Choroid plexus epithelial cell (primary cell): Measurements from ENCODE around the gene CKM.

Experiments
- DNase-seq: peaks from one replicate; pipeline ENCODE4 v3.0.0-alpha.2; 2010; ENCODE audit warnings: low read depth
- H3K4me3 ChIP-seq: 2 replicates; pipeline ENCODE4 v1.5.1; 2011; ENCODE audit warnings: low read depth, mild to moderate bottlenecking, control low read depth, low read length, moderate library complexity
- TF ChIP-seq, protein P1 (sequence below): conservative IDR thresholded peaks from 2 replicates; pipeline ENCODE4 v1.5.1; 2011; ENCODE audit warnings: low read depth, mild to moderate bottlenecking, control low read depth, inconsistent platforms, low read length, moderate library complexity

CKM gene

DNA sequence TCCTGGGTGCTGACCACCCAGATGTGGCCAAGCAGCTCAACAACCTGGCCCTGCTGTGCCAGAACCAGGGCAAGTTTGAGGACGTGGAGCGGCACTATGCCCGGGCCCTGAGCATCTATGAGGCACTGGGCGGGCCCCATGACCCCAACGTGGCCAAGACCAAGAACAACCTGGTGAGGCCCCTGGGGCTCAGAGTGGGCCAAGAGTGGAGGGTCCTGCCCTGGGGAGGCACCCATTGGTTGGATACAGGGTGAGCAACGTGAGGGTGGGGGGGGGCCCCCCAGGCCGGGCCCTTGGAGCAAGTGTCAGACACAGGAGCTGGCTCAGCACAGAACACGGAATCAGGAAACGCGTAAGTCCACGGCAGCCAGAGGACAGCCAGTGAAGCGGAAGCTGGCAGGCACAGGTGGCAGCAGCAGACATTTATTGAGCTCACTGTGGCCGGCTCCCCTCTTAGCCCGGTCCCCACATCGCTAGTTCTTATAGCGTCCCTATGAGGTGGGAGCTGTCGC lies 26.8 kb upstream of the CKM start:
- DNase-seq: no peak
- TF ChIP-seq, protein P1, sequence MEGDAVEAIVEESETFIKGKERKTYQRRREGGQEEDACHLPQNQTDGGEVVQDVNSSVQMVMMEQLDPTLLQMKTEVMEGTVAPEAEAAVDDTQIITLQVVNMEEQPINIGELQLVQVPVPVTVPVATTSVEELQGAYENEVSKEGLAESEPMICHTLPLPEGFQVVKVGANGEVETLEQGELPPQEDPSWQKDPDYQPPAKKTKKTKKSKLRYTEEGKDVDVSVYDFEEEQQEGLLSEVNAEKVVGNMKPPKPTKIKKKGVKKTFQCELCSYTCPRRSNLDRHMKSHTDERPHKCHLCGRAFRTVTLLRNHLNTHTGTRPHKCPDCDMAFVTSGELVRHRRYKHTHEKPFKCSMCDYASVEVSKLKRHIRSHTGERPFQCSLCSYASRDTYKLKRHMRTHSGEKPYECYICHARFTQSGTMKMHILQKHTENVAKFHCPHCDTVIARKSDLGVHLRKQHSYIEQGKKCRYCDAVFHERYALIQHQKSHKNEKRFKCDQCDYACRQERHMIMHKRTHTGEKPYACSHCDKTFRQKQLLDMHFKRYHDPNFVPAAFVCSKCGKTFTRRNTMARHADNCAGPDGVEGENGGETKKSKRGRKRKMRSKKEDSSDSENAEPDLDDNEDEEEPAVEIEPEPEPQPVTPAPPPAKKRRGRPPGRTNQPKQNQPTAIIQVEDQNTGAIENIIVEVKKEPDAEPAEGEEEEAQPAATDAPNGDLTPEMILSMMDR: no peak
- H3K4me3 ChIP-seq: no peak overlapping the region

DNA sequence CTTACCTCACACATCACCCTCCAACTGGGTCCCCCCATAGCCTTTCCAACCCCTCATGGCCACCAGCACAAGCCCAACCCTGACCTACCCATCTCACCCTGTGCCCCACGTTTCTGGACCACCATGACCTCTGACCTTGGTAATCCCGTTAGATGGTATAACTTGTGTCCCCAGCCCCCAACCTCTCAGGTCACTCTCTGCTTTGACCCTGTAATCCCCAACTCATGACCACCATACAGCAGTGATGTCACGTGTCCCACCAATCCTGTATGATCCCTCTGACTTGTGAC lies 26.4 kb upstream of the CKM start:
- DNase-seq: no peak
- no peak overlapping the region for H3K4me3 ChIP-seq
- TF ChIP-seq, protein P1: no peak

DNA sequence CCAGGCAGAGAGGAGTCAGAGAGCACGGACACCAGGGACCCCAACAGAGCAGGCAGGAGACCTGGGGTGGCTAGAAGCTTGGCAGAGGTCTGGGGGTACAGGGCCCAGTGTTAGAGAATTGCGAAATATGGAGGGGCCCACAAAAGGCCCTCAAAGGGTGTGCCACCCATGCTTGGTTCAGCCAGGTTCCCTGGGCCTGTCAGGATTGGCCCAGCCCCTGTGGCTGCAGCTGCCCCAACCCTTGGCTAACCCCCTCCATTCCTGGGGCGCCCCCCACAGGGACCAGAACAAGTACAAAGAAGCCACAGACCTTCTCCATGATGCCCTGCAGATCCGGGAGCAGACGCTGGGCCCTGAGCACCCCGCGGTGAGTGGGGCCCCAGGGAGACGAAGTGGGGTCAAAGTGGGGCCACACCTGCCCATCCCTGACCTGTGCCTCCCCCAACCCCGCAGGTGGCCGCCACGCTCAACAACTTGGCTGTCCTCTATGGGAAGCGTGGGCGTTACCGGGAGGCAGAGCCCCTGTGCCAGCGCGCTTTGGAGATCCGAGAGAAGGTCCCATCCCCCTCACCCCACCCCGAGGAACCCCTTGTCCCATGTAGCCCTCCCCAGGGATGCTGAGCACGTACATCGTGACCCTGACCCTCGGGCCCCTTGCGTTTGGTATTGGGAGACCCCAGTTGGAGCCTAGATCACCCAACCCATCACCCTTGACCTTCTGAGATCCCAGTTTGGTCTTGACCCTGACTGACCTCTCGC lies 25.9 kb upstream of the CKM start:
- TF ChIP-seq, protein P1: no peak
- no peak overlapping the region for H3K4me3 ChIP-seq
- peak; percentile 28 for DNase-seq

DNA sequence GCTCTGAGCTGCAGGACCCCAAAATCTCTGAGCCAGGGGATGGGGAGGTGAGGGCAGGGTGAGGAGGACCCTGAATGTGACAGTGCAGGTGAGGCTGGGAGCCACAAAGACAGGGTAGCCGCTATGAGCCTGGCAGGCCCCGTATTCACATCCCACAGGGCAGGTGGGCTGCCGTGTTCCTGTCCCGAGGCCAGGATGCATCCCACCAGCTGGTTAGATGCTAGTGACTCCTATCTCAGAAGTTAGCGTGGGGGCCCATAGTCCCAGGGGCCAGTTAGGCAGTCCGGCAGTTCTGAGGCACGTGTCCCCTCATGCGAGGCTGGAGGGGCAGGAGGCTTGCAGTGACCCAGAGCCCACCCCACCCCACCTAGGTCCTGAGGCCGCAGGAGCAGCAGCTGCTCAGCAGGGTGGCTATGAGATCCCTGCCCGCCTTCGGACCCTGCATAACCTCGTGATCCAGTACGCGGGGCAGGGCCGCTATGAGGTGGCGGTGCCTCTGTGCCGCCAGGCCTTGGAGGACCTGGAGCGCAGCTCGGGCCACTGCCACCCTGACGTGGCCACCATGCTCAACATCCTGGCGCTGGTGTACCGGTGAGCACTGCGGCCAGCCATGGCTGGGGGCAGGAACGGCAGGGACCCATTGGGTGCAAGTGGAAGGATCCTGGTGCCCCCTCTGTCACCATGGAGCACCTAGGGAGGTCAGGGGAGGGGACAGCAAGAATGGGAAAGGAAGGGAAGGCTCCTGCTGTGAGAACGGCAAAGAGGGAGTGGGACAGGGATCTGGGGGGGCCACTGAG lies 25.1 kb upstream of the CKM start:
- TF ChIP-seq, protein P1: no peak
- DNase-seq: no peak
- H3K4me3 ChIP-seq: no peak overlapping the region

DNA sequence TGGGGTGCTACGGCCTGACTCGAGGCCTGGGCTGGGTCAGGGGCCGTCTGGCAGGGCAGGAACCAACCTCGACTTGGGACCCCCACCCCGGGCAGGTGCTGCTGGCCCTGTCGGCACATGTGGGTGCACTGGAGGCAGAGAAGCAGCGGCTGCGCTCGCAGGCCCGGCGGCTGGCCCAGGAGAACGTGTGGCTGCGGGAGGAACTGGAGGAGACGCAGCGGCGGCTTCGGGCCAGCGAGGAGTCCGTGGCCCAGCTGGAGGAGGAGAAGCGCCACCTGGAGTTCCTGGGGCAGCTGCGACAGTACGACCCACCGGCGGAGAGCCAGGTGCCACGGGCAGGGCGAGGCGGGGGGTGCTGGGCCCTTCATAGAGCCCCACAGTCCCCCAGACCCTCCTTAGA lies 23.8 kb upstream of the CKM start:
- DNase-seq: no peak
- TF ChIP-seq, protein P1: peak; percentile 5
- no peak overlapping the region for H3K4me3 ChIP-seq

DNA sequence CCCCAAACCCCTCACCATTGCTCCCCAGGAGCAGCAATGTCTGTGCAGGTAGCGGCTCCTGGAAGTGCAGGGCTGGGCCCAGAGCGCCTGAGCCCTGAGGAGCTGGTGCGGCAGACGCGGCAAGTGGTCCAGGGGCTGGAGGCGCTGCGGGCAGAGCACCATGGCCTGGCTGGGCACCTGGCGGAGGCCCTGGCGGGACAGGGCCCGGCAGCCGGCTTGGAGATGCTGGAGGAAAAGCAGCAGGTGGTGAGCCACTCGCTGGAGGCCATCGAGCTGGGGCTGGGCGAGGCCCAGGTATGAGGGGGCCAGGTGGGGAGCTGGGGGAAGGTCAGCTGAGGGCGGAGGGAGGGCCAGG lies 22.8 kb upstream of the CKM start:
- no peak for DNase-seq
- no peak overlapping the region for H3K4me3 ChIP-seq
- TF ChIP-seq, protein P1: no peak
